RWPE2 (cell line): ENCODE results near the gene GPR160.

Source experiments
- ATAC-seq: fragments of 200-7000 bp; cut with Tn5 transposase; 3 replicates; pipeline ENCODE4 v1.9.1; 2021; ENCODE audit warnings: low read depth
- DNase-seq: peaks from one replicate; pipeline ENCODE4 v3.0.0-alpha.2; 2020; ENCODE audit warnings: low spot score
- H3K27ac ChIP-seq: fragments of 450-650 bp; 2 replicates; pipeline ENCODE4 v1.5.1; 2017; ENCODE audit warnings: mild to moderate bottlenecking; ENCODE audit not compliant: poor library complexity, severe bottlenecking
- H3K27me3 ChIP-seq: fragments of 250-450 bp; sonication (Bioruptor Pico); 2 replicates; pipeline ENCODE4 v1.5.1; 2021; ENCODE audit warnings: mild to moderate bottlenecking, moderate library complexity; ENCODE audit not compliant: insufficient read depth, poor library complexity, severe bottlenecking
- H3K36me3 ChIP-seq: fragments of 250-450 bp; sonication (Bioruptor Pico); 2 replicates; pipeline ENCODE4 v1.5.1; 2020; ENCODE audit warnings: low read depth, mild to moderate bottlenecking, moderate library complexity
- H3K4me1 ChIP-seq: fragments of 250-450 bp; sonication (Bioruptor Pico); 2 replicates; pipeline ENCODE4 v1.5.1; 2021; ENCODE audit warnings: mild to moderate bottlenecking, moderate library complexity; ENCODE audit not compliant: insufficient read depth, poor library complexity, severe bottlenecking
- H3K4me3 ChIP-seq: fragments of 250-450 bp; sonication (Bioruptor Pico); 2 replicates; pipeline ENCODE4 v1.5.1; 2021; ENCODE audit warnings: mild to moderate bottlenecking, moderate library complexity; ENCODE audit not compliant: severe bottlenecking
- H3K9me3 ChIP-seq: fragments of 250-450 bp; sonication (Bioruptor Pico); 2 replicates; pipeline ENCODE4 v1.5.1; 2021; ENCODE audit warnings: mild to moderate bottlenecking, moderate library complexity; ENCODE audit not compliant: severe bottlenecking
- TF ChIP-seq, protein P1 (sequence below): fragments of 450-650 bp; IDR thresholded peaks from one replicate; pipeline ENCODE4 v1.5.1; 2017; ENCODE audit warnings: mild to moderate bottlenecking, moderate library complexity; ENCODE audit not compliant: poor library complexity, severe bottlenecking

The GPR160 gene, protein sequence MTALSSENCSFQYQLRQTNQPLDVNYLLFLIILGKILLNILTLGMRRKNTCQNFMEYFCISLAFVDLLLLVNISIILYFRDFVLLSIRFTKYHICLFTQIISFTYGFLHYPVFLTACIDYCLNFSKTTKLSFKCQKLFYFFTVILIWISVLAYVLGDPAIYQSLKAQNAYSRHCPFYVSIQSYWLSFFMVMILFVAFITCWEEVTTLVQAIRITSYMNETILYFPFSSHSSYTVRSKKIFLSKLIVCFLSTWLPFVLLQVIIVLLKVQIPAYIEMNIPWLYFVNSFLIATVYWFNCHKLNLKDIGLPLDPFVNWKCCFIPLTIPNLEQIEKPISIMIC

DNA sequence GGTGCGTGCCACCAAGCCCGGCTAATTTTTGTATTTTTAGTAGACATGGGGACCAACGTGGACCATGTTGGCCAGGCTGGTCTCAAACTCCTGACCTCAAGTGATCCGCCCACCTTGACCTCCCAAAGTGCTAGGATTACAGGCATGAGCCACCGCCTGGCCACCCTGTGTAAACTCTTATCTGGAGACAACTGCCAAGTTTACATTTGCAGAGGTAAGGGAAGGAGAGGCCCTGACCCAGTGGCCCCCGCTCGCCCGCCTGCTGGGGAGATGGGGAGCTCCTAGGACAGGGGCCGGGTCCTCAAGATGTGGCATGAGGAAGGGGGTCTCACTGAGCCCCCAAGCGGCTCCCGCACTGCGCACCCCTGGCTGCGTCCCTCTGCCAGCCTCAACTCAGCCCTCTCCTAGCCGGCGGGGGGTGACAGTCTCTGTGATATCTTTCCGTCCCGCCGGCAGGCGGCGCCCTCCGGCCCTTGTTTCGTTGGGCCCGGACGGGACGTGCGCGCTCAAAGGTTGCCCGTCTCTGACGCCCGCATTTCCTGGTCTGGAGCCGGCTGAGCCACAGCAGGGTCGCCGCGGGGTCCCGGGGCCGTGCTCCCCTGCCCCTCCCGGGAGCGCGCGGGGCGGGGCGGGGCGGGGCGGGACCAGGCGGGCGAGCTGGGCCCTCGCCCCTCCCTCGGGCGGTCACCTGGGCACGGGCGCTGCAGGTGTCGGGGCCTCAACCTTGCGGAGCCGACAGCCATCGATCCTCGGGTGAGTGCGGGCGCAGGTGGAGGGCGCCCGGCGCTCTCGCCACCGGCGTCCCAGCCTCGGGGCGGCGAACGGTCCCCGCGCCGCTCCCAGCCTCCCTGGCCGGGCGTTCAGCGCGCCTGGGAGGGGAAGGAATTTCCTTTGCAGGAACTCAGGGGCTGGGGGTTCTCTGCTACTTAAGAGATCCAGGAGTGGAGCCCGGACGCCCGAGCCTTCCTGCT is at the start of gene GPR160:
Gene GPR160, plus strand, starts transcription at position 533 of the 971 bp plus-strand sequence. CDS start 45,978 bp downstream, outside the sequence.
- DNase-seq (no peak), ATAC-seq (peak; percentile 69)
- peak within 1 kb of the TSS; percentile 48 for H3K4me3 ChIP-seq
- peaks cover 21% of the 10 kb centered on the region for H3K27me3 ChIP-seq
- H3K9me3 ChIP-seq = no peaks in the 10 kb centered on the region
- H3K4me1 ChIP-seq = no peaks in the 10 kb centered on the region
- no peak within 1 kb of the TSS for H3K27ac ChIP-seq
- no peaks in the 10 kb centered on the region for H3K36me3 ChIP-seq
- TF ChIP-seq, protein P1, sequence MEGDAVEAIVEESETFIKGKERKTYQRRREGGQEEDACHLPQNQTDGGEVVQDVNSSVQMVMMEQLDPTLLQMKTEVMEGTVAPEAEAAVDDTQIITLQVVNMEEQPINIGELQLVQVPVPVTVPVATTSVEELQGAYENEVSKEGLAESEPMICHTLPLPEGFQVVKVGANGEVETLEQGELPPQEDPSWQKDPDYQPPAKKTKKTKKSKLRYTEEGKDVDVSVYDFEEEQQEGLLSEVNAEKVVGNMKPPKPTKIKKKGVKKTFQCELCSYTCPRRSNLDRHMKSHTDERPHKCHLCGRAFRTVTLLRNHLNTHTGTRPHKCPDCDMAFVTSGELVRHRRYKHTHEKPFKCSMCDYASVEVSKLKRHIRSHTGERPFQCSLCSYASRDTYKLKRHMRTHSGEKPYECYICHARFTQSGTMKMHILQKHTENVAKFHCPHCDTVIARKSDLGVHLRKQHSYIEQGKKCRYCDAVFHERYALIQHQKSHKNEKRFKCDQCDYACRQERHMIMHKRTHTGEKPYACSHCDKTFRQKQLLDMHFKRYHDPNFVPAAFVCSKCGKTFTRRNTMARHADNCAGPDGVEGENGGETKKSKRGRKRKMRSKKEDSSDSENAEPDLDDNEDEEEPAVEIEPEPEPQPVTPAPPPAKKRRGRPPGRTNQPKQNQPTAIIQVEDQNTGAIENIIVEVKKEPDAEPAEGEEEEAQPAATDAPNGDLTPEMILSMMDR = peak; percentile 91

DNA sequence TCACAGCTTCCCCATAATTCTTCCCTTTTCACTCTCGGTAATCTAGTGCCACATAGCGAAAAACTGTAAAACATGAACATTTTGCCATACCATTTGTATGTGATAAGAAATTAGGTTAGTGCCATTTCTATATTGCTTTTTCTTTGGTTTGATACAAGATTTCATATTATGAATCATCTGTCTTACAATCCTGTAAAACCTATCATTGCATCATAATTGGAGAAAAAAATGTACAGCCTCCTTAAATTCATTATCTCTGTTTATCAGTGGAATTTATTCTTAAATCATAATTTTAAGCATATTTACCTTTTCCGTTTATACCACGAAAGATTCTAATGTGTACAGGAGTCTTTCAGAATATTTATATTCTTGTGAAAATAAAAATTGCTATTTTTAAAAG is 47.4 kb upstream of the GPR160 start:
- Histone ChIP-seq H3K36me3 (peaks cover 91% of the 10 kb centered on the region), H3K4me3 (no peak overlapping the region), H3K27me3 (no peaks in the 10 kb centered on the region), H3K4me1 (no peaks in the 10 kb centered on the region), H3K9me3 (no peaks in the 10 kb centered on the region), H3K27ac (no peak overlapping the region)
- TF ChIP-seq, protein P1 = no peak
- no peak for ATAC-seq
- DNase-seq = no peak

DNA sequence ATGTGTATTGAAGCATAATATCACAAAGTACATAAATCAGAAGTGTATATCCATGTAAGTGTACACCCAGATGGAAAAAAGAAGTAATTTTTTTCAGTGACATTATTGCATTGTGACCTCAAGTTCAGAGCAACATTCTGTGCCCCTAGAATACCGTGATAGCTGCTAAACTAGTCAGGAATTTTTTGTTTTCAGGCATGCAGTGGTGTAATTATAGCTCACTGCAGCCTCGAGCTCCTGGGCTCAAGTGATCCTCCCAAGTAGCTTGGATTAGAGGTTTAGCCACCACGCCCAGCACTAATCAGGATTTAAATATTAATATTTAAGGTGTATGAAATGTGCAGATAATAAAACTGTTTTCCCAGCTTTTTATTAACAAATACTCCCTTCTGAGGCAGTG is 45.6 kb upstream of the GPR160 start:
- peaks cover 78% of the 10 kb centered on the region for H3K36me3 ChIP-seq
- TF ChIP-seq, protein P1 = no peak
- H3K4me1 ChIP-seq = no peaks in the 10 kb centered on the region
- H3K9me3 ChIP-seq = no peaks in the 10 kb centered on the region
- H3K4me3 ChIP-seq = no peak overlapping the region
- no peak for DNase-seq
- ATAC-seq = no peak
- H3K27me3 ChIP-seq = no peaks in the 10 kb centered on the region
- no peak overlapping the region for H3K27ac ChIP-seq

DNA sequence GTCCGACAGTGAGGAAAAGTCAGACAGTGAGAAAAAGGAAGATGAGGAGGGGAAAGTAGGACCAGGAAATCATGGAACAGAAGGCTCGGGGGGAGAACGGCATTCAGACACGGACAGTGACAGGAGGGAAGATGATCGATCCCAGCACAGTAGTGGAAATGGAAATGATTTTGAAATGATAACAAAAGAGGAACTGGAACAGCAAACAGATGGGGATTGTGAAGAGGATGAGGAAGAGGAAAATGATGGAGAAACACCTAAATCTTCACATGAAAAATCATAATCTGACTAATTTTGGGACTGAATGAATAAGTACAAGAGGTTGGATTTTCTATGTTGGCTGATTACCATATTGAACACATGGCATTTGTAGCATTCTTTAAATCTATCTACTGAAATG is 45.0 kb upstream of the GPR160 start:
- no peak overlapping the region for H3K4me3 ChIP-seq
- peaks cover 72% of the 10 kb centered on the region for H3K36me3 ChIP-seq
- no peak overlapping the region for H3K27ac ChIP-seq
- TF ChIP-seq, protein P1 = no peak
- no peaks in the 10 kb centered on the region for H3K27me3 ChIP-seq
- DNase-seq (no peak), ATAC-seq (no peak)
- H3K4me1 ChIP-seq = no peaks in the 10 kb centered on the region
- H3K9me3 ChIP-seq = no peaks in the 10 kb centered on the region
